H9 (cell line): ENCODE data around the gene FAM78A. TPM values are rescaled to one million over a fixed set of nuclear protein-coding genes. Genes with fewer than 3 reads are reported as not detected.
A peak's percentile ranks its signal among the peaks of the same experiment; 100 is the strongest.

Experiments
- DNase-seq: peaks from one replicate; pipeline ENCODE4 v3.0.0-alpha.2; 2017
- H2AFZ ChIP-seq: one replicate; pipeline ENCODE4 v1.6.1; 2013; ENCODE audit warnings: mild to moderate bottlenecking, low read length, control low read depth, moderate library complexity
- H2AK5ac ChIP-seq: 2 replicates; pipeline ENCODE4 v1.6.1; 2013; ENCODE audit warnings: low read length, control low read depth, mixed read lengths; ENCODE audit not compliant: insufficient read length
- H2BK120ac ChIP-seq: one replicate; pipeline ENCODE4 v1.6.1; 2013; ENCODE audit warnings: low read depth, mild to moderate bottlenecking, low read length, control low read depth, inconsistent platforms; ENCODE audit not compliant: poor library complexity, severe bottlenecking
- H2BK12ac ChIP-seq: 2 replicates; pipeline ENCODE4 v1.6.1; 2013; ENCODE audit warnings: low read length, control low read depth, mixed read lengths, low read depth; ENCODE audit not compliant: insufficient read length
- H2BK15ac ChIP-seq: 2 replicates; pipeline ENCODE4 v1.6.1; 2013; ENCODE audit warnings: low read depth, low read length, control low read depth
- H2BK20ac ChIP-seq: one replicate; pipeline ENCODE4 v1.6.1; 2013; ENCODE audit warnings: low read depth, mild to moderate bottlenecking, low read length, control low read depth, inconsistent platforms; ENCODE audit not compliant: poor library complexity, severe bottlenecking
- H2BK5ac ChIP-seq: 2 replicates; pipeline ENCODE4 v1.6.1; 2013; ENCODE audit warnings: low read length, control low read depth, mixed read lengths; ENCODE audit not compliant: insufficient read length
- H3K14ac ChIP-seq: 2 replicates; pipeline ENCODE4 v1.6.1; 2013; ENCODE audit warnings: low read length, control low read depth; ENCODE audit not compliant: insufficient read depth
- H3K18ac ChIP-seq: 2 replicates; pipeline ENCODE4 v1.6.1; 2013; ENCODE audit warnings: low read depth, mild to moderate bottlenecking, mixed read lengths, low read length, control low read depth; ENCODE audit not compliant: insufficient read length
- H3K23ac ChIP-seq: 2 replicates; pipeline ENCODE4 v1.6.1; 2013; ENCODE audit warnings: low read length, control low read depth, mixed read lengths, low read depth; ENCODE audit not compliant: insufficient read length
- H3K23me2 ChIP-seq: 2 replicates; pipeline ENCODE4 v1.6.1; 2013; ENCODE audit warnings: low read depth, mild to moderate bottlenecking, mixed read lengths, low read length, control low read depth; ENCODE audit not compliant: insufficient read length, poor library complexity, severe bottlenecking
- H3K27ac ChIP-seq: 2 replicates; pipeline ENCODE4 v1.5.1; 2013; ENCODE audit warnings: low read length, control low read depth, mixed read lengths, low read depth; ENCODE audit not compliant: insufficient read length
- H3K27me3 ChIP-seq: 2 replicates; pipeline ENCODE4 v1.6.1; 2013; ENCODE audit warnings: low read length, control low read depth, inconsistent platforms; ENCODE audit not compliant: insufficient read depth
- H3K4ac ChIP-seq: 2 replicates; pipeline ENCODE4 v1.6.1; 2013; ENCODE audit warnings: low read depth, mild to moderate bottlenecking, control low read depth, inconsistent platforms, low read length, moderate library complexity
- H3K4me1 ChIP-seq: 2 replicates; pipeline ENCODE4 v1.6.1; 2013; ENCODE audit warnings: low read length, control low read depth, inconsistent platforms; ENCODE audit not compliant: insufficient read depth
- H3K4me2 ChIP-seq: 2 replicates; pipeline ENCODE4 v1.6.1; 2013; ENCODE audit warnings: low read length, control low read depth, mixed read lengths; ENCODE audit not compliant: insufficient read length, insufficient read depth
- H3K56ac ChIP-seq: 2 replicates; pipeline ENCODE4 v1.6.1; 2013; ENCODE audit warnings: low read depth, mild to moderate bottlenecking, mixed read lengths, low read length, control low read depth; ENCODE audit not compliant: insufficient read length
- H3K79me1 ChIP-seq: 2 replicates; pipeline ENCODE4 v1.6.1; 2013; ENCODE audit warnings: low read depth, mild to moderate bottlenecking, moderate library complexity, low read length, control low read depth, inconsistent platforms; ENCODE audit not compliant: insufficient read depth, poor library complexity, severe bottlenecking
- H3K79me2 ChIP-seq: 2 replicates; pipeline ENCODE4 v1.6.1; 2013; ENCODE audit warnings: low read length, control low read depth, inconsistent platforms; ENCODE audit not compliant: insufficient read depth
- H3K9ac ChIP-seq: 2 replicates; pipeline ENCODE4 v1.6.1; 2013; ENCODE audit warnings: low read length, control low read depth, mixed read lengths; ENCODE audit not compliant: insufficient read length; ENCODE audit errors: extremely low read depth
- H3K9me3 ChIP-seq: one replicate; pipeline ENCODE4 v1.6.1; 2013; ENCODE audit warnings: low read depth, low read length, inconsistent platforms; ENCODE audit not compliant: control insufficient read depth
- H3T11ph ChIP-seq: one replicate; pipeline ENCODE4 v1.6.1; 2013; ENCODE audit warnings: mild to moderate bottlenecking, low read length, control low read depth, inconsistent platforms
- H4K20me1 ChIP-seq: one replicate; pipeline ENCODE4 v1.6.1; 2013; ENCODE audit not compliant: control insufficient read depth, insufficient read length, insufficient read depth
- H4K5ac ChIP-seq: 2 replicates; pipeline ENCODE4 v1.6.1; 2013; ENCODE audit warnings: low read depth, mild to moderate bottlenecking, mixed read lengths, low read length, control low read depth; ENCODE audit not compliant: insufficient read length
- H4K8ac ChIP-seq: replicated peaks from 2 replicates; pipeline ENCODE4 v1.6.1; 2013; ENCODE audit warnings: low read length, control low read depth, mixed read lengths, low read depth; ENCODE audit not compliant: insufficient read length
- H4K91ac ChIP-seq: 2 replicates; pipeline ENCODE4 v1.6.1; 2013; ENCODE audit warnings: low read depth, mild to moderate bottlenecking, moderate library complexity, mixed read lengths, low read length, control low read depth; ENCODE audit not compliant: insufficient read length
- H3K27ac Mint-ChIP-seq, 3 experiments: 2 replicates in 2 of 3; 3 replicates in 1 of 3; pipeline ENCODE4 v1.8.0; 2020 to 2021; ENCODE audit warnings: mixed read lengths in 3 of 3, mild to moderate bottlenecking in 1 of 3, moderate library complexity in 1 of 3
- H3K27me3 Mint-ChIP-seq: 2 replicates; pipeline ENCODE4 v1.8.0; 2021; ENCODE audit warnings: low read depth, mild to moderate bottlenecking, moderate library complexity, mixed read lengths
- H3K36me3 Mint-ChIP-seq, 3 experiments: 2 replicates in 2 of 3; 3 replicates in 1 of 3; pipeline ENCODE4 v1.8.0; 2020 to 2021; ENCODE audit warnings: low read depth in 3 of 3, mixed read lengths in 3 of 3; ENCODE audit not compliant: insufficient read depth in 1 of 3
- H3K4me1 Mint-ChIP-seq, 2 experiments: 2 replicates each; pipeline ENCODE4 v1.8.0; 2020; ENCODE audit warnings: mixed read lengths in 2 of 2
- H3K4me3 Mint-ChIP-seq, 2 experiments: 2 replicates in 1 of 2; 3 replicates in 1 of 2; pipeline ENCODE4 v1.8.0; 2020 to 2021; ENCODE audit warnings: mild to moderate bottlenecking in 2 of 2, mixed read lengths in 2 of 2, moderate library complexity in 1 of 2
- H3K9me3 Mint-ChIP-seq, 2 experiments: 2 replicates in 1 of 2; 3 replicates in 1 of 2; pipeline ENCODE4 v1.8.0; 2020; ENCODE audit warnings: mild to moderate bottlenecking in 2 of 2, mixed read lengths in 2 of 2, moderate library complexity in 1 of 2
- CTCF ChIP-seq: fragments of 200-600 bp; sonication (generic); conservative IDR thresholded peaks from 3 replicates; pipeline ENCODE4 v1.8.0; 2021; ENCODE audit warnings: antibody characterized with exemption, mild to moderate bottlenecking
- WGBS: extraction: QIAGEN DNeasy Blood & Tissue Kit; methylation state at CpG from one replicate; pipeline ENCODE4 v1.1.7; 2013; ENCODE audit warnings: missing lambda C conversion rate, low lambda C conversion rate, mixed read lengths; ENCODE audit not compliant: insufficient read length; ENCODE audit errors: extremely low coverage; 5-methylcytosine and 5-hydroxymethylcytosine counted together
- total RNA-seq: library from RNA; stranded (reverse); gene quantifications from 2 replicates; pipeline ENCODE4 v1.2.1, GENCODE V29; 2021

FAM78A gene
- total RNA-seq, 1 experiment from 2014 or later = 1.9 TPM

- H3K18ac ChIP-seq = no peak overlapping the region
- no peak overlapping the region for H2BK20ac ChIP-seq
- H3K23me2 ChIP-seq = peaks cover 5% of the 10 kb centered on the region
- H3K14ac ChIP-seq = no peak overlapping the region
- Mint-ChIP-seq H3K27me3 (no peaks in the 10 kb centered on the region), H3K4me3 (no peak overlapping the region; a peak in 1 of 5 replicates), H3K36me3 (no peaks in the 10 kb centered on the region; a peak in 2 of 7 replicates), H3K27ac (peak overlapping the region in 2 of 3 experiments; percentile 86 to 97; a peak in 3 of 7 replicates), H3K4me1 (peaks cover 11 to 31% of the 10 kb centered on the region in 2 experiments), H3K9me3 (no peaks in the 10 kb centered on the region)
- no peak overlapping the region for H3T11ph ChIP-seq
- no peak overlapping the region for H2BK15ac ChIP-seq
- no peak overlapping the region for H3K4me2 ChIP-seq
- H3K27ac ChIP-seq = no peak overlapping the region
- H3K79me2 ChIP-seq = no peaks in the 10 kb centered on the region
- H2BK120ac ChIP-seq = no peak overlapping the region
- no CpG with 5 or more reads among the region's 8 CpGs for WGBS
- no peak for DNase-seq
- H3K56ac ChIP-seq = no peak overlapping the region
- no peak for TF ChIP-seq CTCF
- H3K4ac ChIP-seq = no peak overlapping the region
- no peaks in the 10 kb centered on the region for H4K20me1 ChIP-seq
- no peaks in the 10 kb centered on the region for H3K9me3 ChIP-seq
- H3K23ac ChIP-seq = no peak overlapping the region
- no peak overlapping the region for H4K8ac ChIP-seq
- H4K91ac ChIP-seq = no peak overlapping the region
- H2BK5ac ChIP-seq = no peak overlapping the region
- no peaks in the 10 kb centered on the region; the same call in 1 of the 2 replicates for H3K4me1 ChIP-seq
- no peak overlapping the region for H2AFZ ChIP-seq
- H4K5ac ChIP-seq = no peak overlapping the region
- no peaks in the 10 kb centered on the region for H3K79me1 ChIP-seq
- no peaks in the 10 kb centered on the region for H3K27me3 ChIP-seq
- no peak overlapping the region for H2BK12ac ChIP-seq
- no peak overlapping the region for H3K9ac ChIP-seq
- no peak overlapping the region for H2AK5ac ChIP-seq
Measured at GRCh38 chr9:131255676-131256197, 20.6 kb downstream of the FAM78A start.
